ENCODE results near the gene HES1. TPM values are rescaled to one million over a fixed set of nuclear protein-coding genes. Genes with fewer than 3 reads are reported as not detected.
"Not testable (repeated sequence)": the region's sequence is repeated elsewhere in the genome, so short reads cannot be mapped to it uniquely, and the experiment has no call there.

Gene HES1
- total RNA-seq, 1 donor from 2014 or later = 2.8 TPM

GRCh38 chr3:194139814-194140391 lies 4.0 kb downstream of the HES1 start:
- intact Hi-C loops (cut with micrococcal nuclease) = loop anchor here (5.0 to 10.0 kb wide), 11 partner anchors 62 to 1245 kb away; partner anchors contain the start of genes FAM43A and OPA1

GRCh38 chr3:194140520-194141414 lies 4.8 kb downstream of the HES1 start:
- intact Hi-C loops (cut with micrococcal nuclease) = loop anchor here (5.0 kb wide), 1 partner anchor 537 kb away; no protein-coding TSS in a partner anchor

GRCh38 chr3:194141415-194142155 lies 5.6 kb downstream of the HES1 start:
- intact Hi-C loops (cut with micrococcal nuclease) = loop anchor here (5.0 kb wide), 1 partner anchor 536 kb away; no protein-coding TSS in a partner anchor

- intact Hi-C loops (cut with micrococcal nuclease) = loop anchor here (5.0 kb wide), 1 partner anchor 535 kb away; no protein-coding TSS in a partner anchor
Measured at GRCh38 chr3:194142156-194142910, 6.4 kb downstream of the HES1 start.

- intact Hi-C loops (cut with micrococcal nuclease) = no loop called here
Measured at GRCh38 chr3:194145702-194146101, 9.8 kb downstream of the HES1 start.

GRCh38 chr3:194147679-194148078 lies 11.7 kb downstream of the HES1 start:
- intact Hi-C loops (cut with micrococcal nuclease) = no loop called here

GRCh38 chr3:194148383-194148782 lies 12.4 kb downstream of the HES1 start:
- intact Hi-C loops (cut with micrococcal nuclease) = no loop called here

GRCh38 chr3:194150252-194150934 lies 14.4 kb downstream of the HES1 start:
- intact Hi-C loops (cut with micrococcal nuclease) = no loop called here

GRCh38 chr3:194150935-194151302 lies 15.0 kb downstream of the HES1 start:
- intact Hi-C loops (cut with micrococcal nuclease) = not testable (repeated sequence)

GRCh38 chr3:194154346-194154745 lies 18.4 kb downstream of the HES1 start:
- intact Hi-C loops (cut with micrococcal nuclease) = no loop called here

GRCh38 chr3:194156095-194156494 lies 20.1 kb downstream of the HES1 start:
- intact Hi-C loops (cut with micrococcal nuclease) = no loop called here

GRCh38 chr3:194158942-194159439 lies 23.0 kb downstream of the HES1 start:
- intact Hi-C loops (cut with micrococcal nuclease) = no loop called here

GRCh38 chr3:194160158-194160557 lies 24.2 kb downstream of the HES1 start:
- intact Hi-C loops (cut with micrococcal nuclease) = no loop called here

- intact Hi-C loops (cut with micrococcal nuclease) = no loop called here
Measured at GRCh38 chr3:194161131-194162045, 25.4 kb downstream of the HES1 start.

- intact Hi-C loops (cut with micrococcal nuclease) = no loop called here
Measured at GRCh38 chr3:194162070-194162678, 26.2 kb downstream of the HES1 start.

- intact Hi-C loops (cut with micrococcal nuclease) = no loop called here
Measured at GRCh38 chr3:194162817-194163584, 27.1 kb downstream of the HES1 start.

GRCh38 chr3:194163697-194164096 lies 27.7 kb downstream of the HES1 start:
- intact Hi-C loops (cut with micrococcal nuclease) = no loop called here

- intact Hi-C loops (cut with micrococcal nuclease) = no loop called here
Measured at GRCh38 chr3:194164861-194165260, 28.9 kb downstream of the HES1 start.

Data from T-helper 2 cell treated with Interferon-gamma antibody and Interleukin-4, amounts not matched to agents 100 ng/mL and 5 ng/mL, for 36 hours (primary cell).